GM18873 (cell line): ENCODE data around the gene TEX14.
"Not testable (repeated sequence)": the region's sequence is repeated elsewhere in the genome, so short reads cannot be mapped to it uniquely, and the experiment has no call there.

ENCODE experiments used
- ATAC-seq: cut with Tn5 transposase; IDR thresholded peaks from one replicate; pipeline ENCODE4 v1.9.1; 2021; ENCODE audit warnings: mild to moderate bottlenecking, moderate library complexity, moderate number of reproducible peaks; ENCODE audit not compliant: unreplicated experiment, low FRiP score

TEX14 gene

GRCh38 chr17:58606934-58607333 lies 84.9 kb downstream of the TEX14 start:
- ATAC-seq, result no peak

DNA sequence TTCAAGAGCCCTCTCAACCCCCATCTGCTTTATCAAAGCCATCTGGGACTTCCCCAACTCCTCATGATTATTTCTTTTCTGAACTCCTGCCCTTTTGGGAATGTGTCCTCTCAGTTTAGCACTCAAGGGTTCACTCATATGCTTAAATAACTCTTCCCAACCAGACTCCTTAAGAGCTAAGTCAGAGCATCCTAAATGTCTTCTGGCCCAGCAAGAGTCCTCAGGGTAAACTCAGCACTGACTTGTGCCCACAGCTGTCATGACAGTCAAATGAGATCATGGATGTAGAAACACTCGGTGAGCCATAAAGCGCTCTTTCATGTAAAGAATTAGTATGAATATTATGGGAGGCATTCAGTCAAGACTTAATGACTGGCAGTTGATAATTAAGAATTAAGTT lies 85.9 kb downstream of the TEX14 start:
- ATAC-seq, result no peak

DNA sequence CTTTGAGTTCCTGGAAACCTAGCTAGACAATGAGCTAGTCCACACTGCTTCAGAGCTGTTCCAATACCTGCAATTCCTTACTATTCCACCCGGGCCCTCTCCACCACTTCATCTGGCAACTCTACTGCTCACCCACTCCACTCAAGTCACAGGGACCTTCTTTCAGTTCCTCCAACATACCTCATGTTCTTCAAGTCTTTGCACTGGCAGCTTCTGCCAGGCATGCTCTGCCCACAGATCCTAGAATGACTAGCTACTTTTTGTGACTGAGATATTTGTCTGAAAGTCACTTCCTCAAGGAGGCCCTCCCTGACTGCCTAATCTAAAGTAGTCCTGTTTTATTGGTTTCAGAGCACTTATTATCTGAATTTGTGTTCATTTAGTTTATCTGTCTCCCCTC lies 86.4 kb downstream of the TEX14 start:
- ATAC-seq, result no peak

DNA sequence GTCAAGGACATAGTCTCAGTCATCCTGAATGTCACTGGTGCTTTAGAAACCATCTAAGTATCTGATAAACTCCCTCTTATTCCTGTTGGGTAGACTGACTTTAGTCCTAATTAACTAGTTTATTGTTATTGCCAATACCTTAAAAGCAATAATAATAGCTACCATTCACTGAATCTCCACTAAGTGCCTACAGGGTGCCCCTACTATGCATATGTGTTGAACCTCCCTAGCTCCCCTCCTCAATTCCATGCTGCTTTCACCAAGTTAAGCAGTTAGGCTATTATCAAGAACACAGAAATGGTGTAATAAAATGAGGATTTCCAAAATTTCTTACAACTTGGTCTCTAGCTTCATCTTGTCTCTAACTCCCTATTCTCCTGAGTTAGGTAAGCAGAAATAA lies 89.9 kb downstream of the TEX14 start:
- ATAC-seq, result no peak

DNA sequence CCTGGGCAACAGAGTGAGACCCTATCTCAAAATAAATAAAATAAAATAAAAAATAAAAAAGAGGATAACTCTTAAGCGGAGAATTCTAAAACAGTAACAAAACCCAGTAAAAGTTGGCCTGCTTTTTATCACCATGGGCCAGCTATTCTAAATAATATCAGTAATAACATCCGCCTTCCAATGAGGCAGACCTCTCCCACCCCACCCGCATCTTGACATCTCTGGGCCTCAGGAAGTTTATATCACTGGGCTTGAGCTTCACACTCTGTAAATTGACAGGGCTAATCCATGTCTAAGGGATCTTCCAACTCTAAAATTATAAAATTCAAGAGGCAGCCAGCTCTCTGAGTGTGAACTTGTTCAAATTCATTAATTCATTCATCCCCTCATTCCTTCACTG lies 94.5 kb downstream of the TEX14 start:
- ATAC-seq, result no peak

DNA sequence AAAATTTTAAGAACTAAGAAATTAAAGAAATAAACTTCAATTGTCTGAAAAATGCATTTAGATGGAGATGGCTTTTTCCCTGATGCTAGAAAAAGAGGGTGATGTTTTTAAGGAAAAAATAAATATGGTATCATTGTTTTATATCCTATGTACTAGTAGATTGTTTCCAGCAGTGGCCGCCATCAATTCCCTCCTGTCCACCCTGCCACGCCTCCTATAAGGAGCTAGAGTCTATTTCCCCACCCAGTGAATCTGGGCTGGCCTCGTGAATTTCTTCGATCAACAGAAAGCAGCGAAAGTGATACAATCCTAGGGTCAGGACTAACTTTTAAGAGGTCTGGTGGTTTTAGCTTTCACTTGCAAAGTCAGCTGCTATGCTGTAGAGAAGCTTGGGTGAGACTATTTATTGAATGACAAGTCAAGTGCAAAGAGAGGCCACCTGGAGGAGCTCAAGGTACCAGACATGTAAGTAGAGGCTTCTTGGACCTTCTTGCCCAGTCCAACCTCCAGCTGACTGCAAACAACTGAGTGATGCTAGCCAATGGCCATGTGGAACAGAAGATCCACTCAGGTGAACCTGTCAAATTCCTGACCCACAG lies 96.6 kb downstream of the TEX14 start:
- no peak for ATAC-seq

DNA sequence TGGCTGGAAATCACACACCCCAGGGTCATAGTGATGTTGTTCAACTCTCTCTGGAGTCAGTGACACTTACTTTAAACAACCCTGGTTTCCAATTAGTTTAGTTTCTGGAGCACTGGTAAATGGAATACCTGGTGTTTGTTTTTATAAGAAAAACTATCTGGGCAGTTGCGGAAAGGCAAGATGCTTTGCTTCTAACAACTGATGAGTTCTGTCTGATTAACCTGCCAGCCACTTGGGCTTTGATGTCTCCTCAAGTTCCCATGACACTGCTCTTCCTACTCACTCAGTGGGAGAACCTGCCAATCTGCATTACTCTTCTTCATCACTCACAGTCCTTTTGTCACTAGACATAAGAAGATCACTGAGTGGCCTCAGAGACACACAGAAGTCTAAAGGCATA lies 98.7 kb downstream of the TEX14 start:
- ATAC-seq, result no peak

GRCh38 chr17:58591455-58591854 lies 100.4 kb downstream of the TEX14 start:
- ATAC-seq, result no peak

DNA sequence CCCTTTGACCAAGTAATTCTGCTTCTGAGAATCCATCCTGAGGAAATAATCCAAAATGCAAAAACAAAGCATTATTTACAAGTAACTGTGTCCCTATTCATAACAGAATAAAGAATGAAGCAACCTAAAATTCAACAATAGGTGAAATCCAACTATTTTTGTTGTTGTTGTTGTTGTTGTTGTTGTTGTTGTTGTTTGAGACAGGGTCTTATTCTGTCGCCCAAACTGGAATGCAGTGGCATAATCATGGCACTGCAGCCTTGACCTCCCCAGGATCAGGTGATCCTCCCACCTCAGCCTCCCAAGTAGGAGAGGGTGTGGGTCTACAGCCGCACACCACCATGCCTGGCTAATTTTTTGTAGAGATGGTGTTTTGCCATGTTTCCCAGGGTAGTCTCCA lies 101.5 kb downstream of the TEX14 start:
- ATAC-seq, result no peak

DNA sequence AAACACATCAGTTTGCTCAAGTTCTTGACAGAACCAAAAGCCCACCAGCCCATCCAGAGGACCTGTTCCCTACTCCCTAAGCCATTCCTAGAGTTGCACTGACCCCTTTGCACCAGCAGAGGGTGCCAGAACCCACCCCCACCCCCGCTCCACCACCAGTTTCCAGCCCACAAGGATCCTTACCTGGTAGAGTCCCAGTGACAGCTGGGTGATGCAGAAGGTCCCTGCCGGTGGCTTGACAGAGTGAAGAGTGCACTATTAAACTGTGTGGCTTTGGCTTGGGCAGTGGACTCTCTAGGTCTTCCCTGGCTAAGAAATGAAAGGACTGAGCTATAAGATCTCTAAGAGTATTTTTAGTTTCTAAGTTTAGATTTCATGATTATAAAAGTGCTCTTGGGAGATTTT lies 104.1 kb downstream of the TEX14 start:
- no peak for ATAC-seq

GRCh38 chr17:58586009-58586644 lies 105.7 kb downstream of the TEX14 start:
- no peak for ATAC-seq

GRCh38 chr17:58585554-58585953 lies 106.3 kb downstream of the TEX14 start:
- ATAC-seq, result no peak

GRCh38 chr17:58583486-58583885 lies 108.4 kb downstream of the TEX14 start:
- ATAC-seq, result no peak

DNA sequence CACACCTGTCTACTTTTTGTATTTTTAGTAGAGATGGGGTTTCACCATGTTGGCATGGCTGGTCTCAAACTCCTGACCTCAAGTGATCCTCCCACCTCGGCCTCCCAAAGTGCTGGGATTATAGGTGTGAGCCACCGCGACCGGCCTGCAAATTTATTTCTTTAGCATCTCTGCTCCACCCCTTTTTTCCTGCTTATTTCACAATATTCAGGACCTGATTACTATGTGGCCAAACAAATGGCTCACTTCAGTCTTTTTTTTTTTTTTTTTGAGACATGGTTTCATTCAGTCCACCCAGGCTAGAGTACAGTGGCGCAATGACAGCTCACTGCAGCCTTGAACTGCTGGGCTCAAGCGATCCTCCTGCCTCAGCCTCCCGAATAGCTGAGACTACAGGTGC lies 109.1 kb downstream of the TEX14 start:
- not testable (repeated sequence) for ATAC-seq

DNA sequence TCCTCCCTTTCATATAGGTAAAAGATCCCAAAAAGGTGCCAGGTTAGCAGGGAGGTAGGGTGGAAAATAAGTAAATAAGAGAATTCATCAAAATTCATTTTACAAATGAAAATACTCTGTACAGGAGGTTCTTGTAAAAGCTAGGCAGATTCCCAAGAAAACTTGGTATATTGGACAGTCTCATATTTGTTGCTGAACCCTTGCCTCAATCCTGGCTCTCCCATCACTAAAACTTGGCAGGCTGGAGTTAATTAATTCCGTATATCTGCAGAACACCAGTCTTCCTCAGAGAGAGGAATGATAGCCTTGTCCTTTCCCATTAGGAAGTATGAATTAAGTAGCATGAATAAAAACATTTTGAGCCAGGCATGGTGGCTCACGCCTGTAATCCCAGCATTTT lies 111.2 kb downstream of the TEX14 start:
- no peak for ATAC-seq

DNA sequence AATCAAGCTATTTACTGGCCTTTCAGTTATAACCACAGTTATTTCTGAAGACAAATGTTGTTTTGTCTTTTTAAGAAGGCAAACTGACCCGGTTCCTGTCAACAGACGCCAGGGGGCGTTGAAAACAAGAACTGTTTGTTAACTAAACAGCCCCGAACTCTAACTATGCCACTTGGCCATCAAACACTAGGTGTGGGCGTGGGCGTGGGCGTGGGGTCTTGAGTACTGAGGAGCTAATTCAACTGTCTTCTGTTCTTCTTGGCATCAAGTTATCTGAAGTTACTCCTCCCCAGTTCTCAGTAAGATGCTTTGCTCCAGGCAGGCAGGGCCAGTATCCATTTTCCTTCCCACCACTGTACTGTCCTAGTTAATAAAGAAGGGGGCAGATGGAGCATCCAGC lies 114.1 kb downstream of the TEX14 start:
- no peak for ATAC-seq

DNA sequence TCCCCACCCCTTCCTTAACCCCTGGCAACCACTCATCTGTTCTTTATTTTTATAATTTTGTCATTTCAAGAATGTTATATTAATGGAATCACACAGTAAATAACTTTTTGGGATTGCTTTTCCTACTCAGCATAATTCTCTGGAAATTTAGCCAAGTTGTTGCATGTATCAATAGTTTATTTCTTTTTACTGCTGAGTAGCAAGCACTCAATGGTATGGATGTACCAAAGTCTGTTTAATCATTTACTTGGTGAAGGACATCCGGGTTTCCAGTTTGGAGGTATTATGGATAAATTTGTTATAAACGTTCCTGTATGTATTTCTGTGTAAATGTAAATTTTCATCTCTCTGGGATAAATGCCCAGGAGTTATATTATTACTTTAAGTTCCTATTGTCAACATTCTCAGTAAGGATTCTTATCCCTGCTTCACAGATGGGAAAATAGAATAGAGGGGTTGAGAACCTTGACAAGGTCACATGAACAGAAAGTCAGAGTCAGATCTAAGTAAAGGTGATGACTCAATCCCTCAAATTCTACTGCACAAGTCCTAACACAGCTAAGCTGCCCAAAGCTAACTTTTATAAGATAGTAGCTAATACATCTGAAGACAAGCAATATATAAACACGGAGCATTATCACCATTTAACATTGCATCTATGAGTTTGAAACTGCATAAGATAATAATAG lies 115.0 kb downstream of the TEX14 start:
- ATAC-seq, result no peak

DNA sequence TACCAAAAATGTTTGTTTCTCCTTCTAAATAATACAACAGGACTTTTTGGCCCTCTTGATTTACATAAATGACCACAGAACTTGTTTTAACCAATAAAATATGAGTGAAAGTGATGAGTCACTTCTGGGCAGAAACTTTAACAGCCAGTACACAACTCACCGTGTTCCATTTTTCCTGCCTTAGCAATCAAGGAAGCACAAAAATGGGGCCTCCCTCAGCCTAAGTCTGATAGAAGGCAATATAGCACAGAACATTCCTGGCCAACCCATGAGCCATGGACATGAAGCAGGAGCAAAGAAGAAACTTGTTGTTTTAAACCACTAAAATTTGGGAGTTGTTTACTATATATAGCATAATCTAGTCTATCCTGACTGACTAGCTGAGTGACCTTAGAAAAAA lies 116.3 kb downstream of the TEX14 start:
- no peak for ATAC-seq

- ATAC-seq, result no peak
Observed at GRCh38 chr17:58574025-58574424, 117.8 kb downstream of the TEX14 start.

- ATAC-seq, result no peak
Observed at GRCh38 chr17:58572846-58573245, 119.0 kb downstream of the TEX14 start.

DNA sequence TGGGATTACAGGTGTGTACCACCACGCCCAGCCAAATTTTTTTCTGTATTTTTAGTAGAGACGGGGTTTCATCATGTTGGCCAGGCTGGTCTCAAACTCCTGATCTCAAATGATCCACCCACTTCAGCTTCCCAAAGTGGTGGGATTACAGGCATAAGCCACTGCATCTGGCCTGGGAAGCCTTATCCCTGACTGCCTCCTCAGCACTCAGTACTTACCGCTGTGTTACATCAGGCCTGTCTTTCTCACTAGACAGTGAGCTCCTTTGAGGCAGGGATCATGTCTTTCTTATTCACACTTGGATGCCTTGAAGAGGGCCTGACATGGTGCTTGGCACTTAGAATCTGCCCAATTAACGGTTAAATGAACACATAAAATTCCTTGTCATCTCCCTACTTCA lies 121.1 kb downstream of the TEX14 start:
- ATAC-seq, result no peak

GRCh38 chr17:58569196-58569595 lies 122.6 kb downstream of the TEX14 start:
- no peak for ATAC-seq
